ENCODE measurements around the gene BLM.

BLM gene

DNA sequence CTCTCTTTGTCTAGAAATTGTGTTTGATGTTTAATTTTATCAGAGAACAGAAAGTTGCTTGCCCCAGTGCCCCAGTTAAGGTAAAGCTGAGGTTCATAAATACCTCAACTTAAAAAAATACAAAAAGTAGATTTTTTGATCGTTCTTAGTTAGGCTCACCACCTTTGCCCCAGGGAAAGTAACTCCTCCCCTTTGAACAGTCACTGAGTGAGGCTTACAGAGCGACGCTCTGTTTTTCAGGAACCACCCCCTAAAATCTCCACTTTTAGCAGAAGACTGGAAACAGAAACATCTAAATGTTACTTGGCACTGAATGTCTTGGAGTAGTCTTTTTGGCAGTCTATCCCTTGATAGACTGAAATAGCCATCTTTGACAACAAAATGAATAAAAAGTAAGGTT lies 24.9 kb downstream of the BLM start:
- no peak for DNase-seq

GRCh38 chr15:90743407-90743806 lies 26.3 kb downstream of the BLM start:
- DNase-seq, result no peak

DNA sequence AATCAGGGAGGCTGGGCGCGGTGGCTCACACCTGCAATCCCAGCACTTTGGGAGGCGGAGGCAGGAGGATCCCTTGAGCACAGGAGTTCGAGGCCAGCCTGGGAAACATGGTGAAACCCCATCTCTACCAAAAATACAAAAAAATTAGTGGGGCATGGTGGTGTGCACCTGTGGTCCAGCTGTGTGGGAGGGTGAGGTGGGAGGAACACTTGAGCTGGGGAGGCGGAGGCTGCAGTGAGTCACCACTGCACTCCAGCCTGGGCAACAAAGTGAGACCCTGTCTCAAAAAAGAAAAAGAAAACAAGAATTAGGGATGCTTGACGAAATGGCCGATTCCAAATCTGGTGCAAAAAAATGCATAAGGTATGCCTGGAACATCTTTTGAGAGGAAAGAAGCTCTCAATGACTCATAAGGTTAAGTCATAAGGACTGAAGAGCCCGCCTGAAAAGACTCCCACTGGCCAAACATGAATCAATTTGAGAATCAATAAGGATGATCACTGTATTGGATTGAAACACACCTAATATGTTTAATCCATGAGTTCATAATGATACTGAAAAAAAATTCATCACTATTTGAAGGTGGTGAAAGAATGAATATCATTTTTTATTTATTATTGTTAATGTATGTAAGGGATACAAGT lies 27.7 kb downstream of the BLM start:
- no peak for DNase-seq

DNA sequence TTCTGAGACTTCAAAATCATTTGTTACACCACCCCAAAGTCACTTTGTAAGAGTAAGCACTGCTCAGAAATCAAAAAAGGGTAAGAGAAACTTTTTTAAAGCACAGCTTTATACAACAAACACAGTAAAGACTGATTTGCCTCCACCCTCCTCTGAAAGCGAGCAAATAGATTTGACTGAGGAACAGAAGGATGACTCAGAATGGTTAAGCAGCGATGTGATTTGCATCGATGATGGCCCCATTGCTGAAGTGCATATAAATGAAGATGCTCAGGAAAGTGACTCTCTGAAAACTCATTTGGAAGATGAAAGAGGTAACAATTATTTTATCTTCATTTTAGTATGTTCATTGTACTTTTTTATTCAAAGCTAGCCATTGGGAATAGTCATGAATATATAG lies 32.6 kb downstream of the BLM start:
- no peak for DNase-seq

- no peak for DNase-seq
Measured at GRCh38 chr15:90750186-90750585, 33.0 kb downstream of the BLM start.

DNA sequence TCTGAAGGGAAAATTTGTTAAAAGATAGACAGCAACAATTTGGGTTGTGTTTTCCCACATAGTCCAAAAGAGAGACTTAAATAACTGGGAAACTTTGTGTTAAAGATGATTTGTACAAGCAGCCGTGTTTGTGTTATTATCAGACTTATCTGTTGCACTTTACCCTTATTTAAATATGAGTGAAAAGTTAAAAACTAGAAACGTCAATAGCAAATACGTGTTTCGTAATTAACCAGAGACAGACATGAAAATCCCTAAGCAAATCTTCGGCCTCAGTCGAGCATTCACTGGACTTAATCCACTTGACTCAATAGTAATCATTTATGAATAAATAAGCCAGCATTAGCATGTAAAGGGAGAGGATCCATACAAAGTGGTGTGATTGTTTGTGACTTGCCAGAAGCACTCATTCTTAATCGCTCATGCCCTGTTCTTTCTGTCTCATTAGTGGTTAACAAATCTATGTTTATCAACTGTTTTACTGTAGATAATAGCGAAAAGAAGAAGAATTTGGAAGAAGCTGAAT lies 34.2 kb downstream of the BLM start:
- no peak for DNase-seq

- DNase-seq, result no peak
Measured at GRCh38 chr15:90756916-90757315, 39.8 kb downstream of the BLM start.

GRCh38 chr15:90757461-90757860 lies 40.3 kb downstream of the BLM start:
- DNase-seq, result no peak

DNA sequence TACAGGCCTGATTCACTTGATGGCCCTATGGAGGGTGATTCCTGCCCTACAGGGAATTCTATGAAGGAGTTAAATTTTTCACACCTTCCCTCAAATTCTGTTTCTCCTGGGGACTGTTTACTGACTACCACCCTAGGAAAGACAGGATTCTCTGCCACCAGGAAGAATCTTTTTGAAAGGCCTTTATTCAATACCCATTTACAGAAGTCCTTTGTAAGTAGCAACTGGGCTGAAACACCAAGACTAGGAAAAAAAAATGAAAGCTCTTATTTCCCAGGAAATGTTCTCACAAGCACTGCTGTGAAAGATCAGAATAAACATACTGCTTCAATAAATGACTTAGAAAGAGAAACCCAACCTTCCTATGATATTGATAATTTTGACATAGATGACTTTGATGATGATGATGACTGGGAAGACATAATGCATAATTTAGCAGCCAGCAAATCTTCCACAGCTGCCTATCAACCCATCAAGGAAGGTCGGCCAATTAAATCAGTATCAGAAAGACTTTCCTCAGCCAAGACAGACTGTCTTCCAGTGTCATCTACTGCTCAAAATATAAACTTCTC lies 43.6 kb downstream of the BLM start:
- no peak for DNase-seq

GRCh38 chr15:90761629-90762028 lies 44.5 kb downstream of the BLM start:
- no peak for DNase-seq

- DNase-seq, result no peak
Measured at GRCh38 chr15:90762109-90762508, 45.0 kb downstream of the BLM start.

- DNase-seq, result no peak
Measured at GRCh38 chr15:90763366-90764099, 46.4 kb downstream of the BLM start.

DNA sequence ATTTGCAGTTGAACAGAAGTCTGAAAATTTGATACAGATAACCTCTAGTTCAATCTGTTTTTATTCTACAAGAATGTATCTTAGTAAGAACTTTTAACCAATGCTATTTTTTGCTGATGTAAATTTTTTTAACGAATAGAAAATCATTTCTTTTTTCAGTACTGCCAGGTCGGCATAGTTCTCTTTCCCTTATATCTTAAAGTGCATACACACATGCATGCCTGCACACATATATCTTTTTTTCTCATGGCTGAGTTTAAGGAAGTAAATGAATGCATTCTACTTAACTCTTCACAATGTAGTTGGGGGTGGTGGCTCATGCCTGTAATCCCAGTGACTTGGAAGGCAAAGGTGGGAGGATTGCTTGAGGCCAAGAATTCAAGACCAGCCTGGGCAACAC lies 48.4 kb downstream of the BLM start:
- DNase-seq, result no peak

DNA sequence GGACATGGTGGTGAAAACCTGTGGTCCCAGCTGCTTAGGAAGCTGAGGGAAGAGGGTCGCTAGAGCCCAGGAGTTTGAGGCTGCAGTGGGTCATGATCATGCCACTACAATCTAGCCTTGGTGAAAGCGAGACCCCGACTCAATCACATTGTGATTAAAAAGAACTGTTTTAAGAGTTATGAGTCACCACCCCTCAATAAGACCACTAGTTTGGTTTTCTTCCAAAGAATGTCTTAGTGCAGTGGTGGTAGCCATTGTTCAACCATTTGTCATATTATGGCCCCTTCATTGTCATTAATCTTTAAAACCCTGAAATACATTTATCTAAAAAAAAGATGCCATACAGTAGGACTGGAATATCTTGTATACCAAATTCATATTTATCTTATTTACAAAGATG lies 48.8 kb downstream of the BLM start:
- DNase-seq, result no peak

DNA sequence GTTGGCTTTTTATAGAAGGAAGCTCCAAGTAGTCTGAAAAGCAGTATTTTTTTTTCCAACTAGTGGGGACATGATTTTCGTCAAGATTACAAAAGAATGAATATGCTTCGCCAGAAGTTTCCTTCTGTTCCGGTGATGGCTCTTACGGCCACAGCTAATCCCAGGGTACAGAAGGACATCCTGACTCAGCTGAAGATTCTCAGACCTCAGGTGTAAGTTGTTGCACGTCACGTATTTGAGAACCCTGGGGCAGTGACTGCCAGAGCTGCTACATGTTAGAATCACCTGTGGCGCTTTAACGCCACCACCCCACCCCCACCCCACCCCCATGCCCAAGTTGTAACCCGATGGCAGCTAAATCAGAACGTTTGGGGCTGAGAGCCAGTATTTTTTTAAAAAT lies 52.2 kb downstream of the BLM start:
- DNase-seq, result no peak

DNA sequence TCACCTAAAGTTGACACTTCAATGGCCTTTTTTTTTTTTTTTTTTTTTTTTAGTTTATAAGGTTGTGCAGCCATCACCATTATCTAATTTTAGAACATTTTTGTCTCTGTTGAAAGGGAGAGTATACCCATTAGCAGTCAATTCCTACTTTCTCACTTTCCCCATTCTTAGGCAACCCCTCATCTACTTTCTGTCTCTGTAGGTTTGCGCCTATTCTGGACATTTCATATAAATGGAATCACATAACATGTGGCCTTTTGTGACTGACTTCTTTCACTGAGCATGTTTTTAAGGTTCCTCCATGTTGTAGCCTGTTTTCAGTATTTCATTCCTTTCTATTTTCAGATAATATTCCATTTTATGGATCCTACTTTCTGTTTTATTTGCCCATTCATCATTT lies 56.3 kb downstream of the BLM start:
- no peak for DNase-seq

DNA sequence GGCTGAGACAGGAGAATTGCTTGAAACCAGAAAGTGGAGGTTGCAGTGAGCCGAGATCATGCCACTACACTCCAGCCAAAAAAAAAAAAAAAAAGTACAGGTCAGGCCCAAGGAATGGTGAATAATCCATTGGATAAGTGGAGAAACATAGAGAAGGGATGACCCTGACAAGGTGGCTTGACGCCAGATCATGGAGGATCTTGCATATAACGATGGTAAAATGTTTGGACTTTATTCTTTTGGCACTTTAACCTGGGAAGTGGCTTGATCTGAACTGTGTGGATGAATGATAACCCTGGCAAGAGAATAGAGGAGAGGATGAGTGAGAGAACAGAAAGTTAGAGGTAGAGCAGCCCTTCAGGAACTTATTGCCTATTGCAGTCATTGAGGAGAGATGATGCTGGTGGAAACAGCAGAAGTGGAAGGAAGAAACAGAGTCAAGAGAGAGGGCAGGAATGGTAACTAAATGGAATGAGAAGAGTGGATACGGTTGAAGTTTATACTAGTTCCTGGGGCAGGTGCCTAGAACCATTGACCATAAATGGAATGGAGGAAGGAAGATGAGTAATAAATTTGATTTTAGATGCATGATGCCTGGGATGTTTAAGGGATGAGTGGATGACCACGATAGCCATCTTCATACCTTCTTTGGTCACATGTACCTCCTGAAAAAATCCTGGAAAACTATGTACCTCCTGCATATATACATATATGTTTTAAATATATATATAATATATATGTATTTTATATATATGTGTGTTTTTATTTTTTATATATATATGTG lies 57.8 kb downstream of the BLM start:
- no peak for DNase-seq

DNA sequence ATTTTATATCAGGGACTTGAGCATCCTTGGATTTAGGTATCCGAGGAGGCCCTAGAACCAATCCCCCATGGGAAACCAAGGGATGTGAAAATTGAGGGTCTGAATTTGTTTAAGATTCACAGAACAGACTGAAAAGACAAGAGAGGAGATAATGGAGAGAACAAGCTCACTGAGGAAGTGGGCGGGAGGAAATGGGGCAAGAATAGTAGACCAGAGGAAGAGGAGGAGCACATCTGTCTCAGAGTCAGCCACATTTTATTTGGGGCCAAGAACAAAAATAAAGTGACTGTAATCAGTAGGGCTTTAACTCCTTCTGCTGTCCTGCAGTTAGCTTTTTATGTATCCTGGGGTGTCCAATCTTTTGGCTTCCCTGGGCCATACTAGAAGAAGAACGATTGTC lies 63.8 kb downstream of the BLM start:
- DNase-seq, result no peak

DNA sequence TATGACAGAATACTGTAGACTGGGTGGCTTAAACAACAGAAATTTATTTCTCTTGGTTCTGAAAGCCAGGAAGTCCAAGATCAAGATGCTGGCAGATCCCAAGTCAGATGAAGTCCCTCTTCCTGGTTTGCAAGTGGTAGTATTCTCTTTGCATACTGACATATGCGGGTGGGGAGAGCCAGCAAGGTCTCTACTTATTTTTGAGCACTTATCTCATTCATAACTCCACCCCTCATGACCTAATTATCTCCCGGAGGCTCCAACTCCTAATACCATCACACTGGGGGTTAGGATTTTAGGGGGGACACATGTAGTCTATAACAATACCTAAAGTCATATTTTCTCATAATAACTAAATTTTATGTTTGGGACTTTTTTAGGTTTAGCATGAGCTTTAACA lies 65.3 kb downstream of the BLM start:
- no peak for DNase-seq

DNA sequence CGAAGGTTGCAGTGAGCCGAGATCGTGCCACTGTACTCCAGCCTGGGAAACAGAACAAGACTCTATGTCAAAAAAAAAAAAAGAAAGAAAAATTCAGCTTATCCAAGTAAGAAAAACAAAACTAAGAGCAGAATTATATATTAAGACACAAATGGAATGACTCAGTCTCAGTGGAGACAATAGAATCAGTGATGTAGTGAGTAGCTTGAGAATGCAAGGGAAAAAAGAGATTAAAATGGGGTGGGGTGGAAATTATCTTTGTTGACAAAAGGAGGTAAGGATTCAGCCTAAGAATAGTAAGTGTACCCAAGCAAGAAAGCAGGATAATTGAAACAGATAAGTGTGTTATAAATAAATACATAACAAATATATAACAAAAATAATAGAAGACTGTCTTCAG lies 70.7 kb downstream of the BLM start:
- DNase-seq, result no peak

DNA sequence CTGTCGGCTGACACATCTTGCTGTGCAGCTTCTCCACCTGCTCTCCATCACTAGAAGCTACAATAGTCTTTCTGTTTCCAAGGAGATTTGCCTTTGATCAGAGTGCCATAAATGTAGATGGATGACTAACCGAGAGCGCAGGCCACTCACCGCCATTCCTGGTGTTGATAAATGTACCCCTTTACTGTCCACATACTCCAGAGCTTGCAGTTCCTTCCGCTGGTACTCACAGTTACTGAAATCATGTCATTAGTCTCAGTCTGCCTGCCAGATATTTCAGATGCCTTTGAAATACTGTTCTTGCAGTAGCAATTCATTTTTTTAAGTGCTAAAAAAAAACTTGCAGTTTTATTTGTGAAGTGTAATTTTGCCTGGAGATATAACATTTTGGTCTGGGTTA lies 72.3 kb downstream of the BLM start:
- DNase-seq, result no peak

GRCh38 chr15:90790057-90790456 lies 72.9 kb downstream of the BLM start:
- DNase-seq, result no peak

DNA sequence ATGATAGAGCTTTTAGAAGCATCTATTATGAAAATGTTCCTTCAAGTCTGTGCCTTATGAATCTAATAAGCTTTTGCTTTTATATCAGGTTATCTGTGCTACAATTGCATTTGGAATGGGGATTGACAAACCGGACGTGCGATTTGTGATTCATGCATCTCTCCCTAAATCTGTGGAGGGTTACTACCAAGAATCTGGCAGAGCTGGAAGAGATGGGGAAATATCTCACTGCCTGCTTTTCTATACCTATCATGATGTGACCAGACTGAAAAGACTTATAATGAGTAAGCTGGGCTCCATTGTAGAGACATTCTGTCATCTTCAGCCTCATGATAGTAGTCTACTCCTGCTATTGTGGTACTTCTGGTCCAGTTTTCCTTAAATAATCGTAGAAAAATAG lies 73.4 kb downstream of the BLM start:
- no peak for DNase-seq

DNA sequence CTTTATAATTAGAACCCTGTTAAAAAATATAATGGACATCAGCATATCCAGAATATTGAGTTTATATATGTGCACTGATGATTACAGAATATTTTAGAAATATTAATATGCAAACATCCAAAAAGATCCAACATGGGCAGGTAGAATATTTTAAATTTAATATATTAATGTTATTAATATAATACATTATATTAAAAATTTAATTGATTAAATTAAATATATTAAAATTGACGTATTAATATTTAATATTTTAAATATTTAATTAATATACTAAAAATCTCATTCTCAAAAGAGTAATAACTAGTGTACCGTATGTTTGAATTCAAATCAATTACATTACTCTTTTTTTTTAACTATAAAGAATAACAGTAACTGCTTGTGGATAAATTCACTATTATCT lies 77.4 kb downstream of the BLM start:
- DNase-seq, result no peak
